ENCODE results near the gene CDC42BPB.

CDC42BPB gene

DNA sequence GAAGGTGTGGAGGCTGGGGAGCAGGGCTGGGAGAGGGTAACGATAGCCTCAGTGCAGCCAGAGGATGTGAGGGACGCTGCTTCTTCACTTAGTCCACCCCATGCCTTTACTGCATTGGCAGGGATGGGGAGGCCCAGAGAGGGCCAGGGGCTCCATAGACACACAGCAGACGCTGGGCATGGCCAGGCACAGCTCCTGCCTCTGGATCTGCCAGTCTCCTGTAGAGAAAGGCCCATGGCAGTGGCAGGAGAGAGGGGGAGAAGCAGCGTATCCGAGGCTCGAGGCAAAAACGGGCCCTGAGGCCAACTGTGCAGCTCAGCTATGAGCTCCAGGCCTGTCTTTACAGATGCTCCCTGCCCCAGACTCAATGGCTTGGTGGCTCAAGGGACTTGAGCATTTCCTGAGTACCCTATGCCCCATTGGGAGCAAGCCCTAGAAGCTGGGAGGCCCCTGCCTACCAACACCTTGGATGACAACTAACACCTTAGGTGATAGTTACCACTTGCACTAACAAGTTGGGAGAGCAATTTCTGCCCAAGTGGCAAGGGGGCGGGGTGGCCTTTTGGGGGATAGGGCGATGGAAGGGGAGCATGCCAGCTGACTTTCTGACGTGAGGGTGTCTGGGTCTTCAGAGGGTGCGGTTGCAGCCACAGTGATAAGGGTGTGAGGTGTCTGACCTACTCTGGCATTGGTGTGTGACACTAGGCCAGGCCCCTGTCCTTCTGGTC is 21.7 kb upstream of the CDC42BPB start:
- TF ChIP-seq, protein P1, sequence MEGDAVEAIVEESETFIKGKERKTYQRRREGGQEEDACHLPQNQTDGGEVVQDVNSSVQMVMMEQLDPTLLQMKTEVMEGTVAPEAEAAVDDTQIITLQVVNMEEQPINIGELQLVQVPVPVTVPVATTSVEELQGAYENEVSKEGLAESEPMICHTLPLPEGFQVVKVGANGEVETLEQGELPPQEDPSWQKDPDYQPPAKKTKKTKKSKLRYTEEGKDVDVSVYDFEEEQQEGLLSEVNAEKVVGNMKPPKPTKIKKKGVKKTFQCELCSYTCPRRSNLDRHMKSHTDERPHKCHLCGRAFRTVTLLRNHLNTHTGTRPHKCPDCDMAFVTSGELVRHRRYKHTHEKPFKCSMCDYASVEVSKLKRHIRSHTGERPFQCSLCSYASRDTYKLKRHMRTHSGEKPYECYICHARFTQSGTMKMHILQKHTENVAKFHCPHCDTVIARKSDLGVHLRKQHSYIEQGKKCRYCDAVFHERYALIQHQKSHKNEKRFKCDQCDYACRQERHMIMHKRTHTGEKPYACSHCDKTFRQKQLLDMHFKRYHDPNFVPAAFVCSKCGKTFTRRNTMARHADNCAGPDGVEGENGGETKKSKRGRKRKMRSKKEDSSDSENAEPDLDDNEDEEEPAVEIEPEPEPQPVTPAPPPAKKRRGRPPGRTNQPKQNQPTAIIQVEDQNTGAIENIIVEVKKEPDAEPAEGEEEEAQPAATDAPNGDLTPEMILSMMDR (IDR thresholded peaks at IDR 0.05; ENCODE audit: borderline replicate concordance, extremely low read depth, low read length, poor library complexity, severe bottlenecking): no peak
- no peak for TF ChIP-seq EZH2 (IDR thresholded peaks at IDR 0.05; ENCODE audit: borderline replicate concordance, low read depth, low read length, severe bottlenecking)
- Histone ChIP-seq H3K79me2 (ENCODE audit: insufficient read depth, low read length) (no peaks in the 10 kb centered on the region), H3K36me3 (ENCODE audit: insufficient read depth, low read length) (no peaks in the 10 kb centered on the region), H3K9ac (ENCODE audit: low read depth, low read length) (no peak overlapping the region; the same call in 1 of the 2 replicates), H3K4me3 (ENCODE audit: low read depth in 1 of 2, low read length in 2 of 2) (no peak overlapping the region), H2AFZ (ENCODE audit: low read depth, low read length) (no peak overlapping the region), H3K4me2 (ENCODE audit: insufficient read depth, low read length) (no peak overlapping the region), H4K20me1 (ENCODE audit: insufficient read depth, low read length) (0 out of 2 replicates have a peak, but pooled peaks cover 3% of the 10 kb centered on the region), H3K27ac (ENCODE audit: low read length) (no peak overlapping the region), H3K27me3 (ENCODE audit: insufficient read depth, low read length, poor library complexity) (peaks cover 9% of the 10 kb centered on the region), H3K9me3 (ENCODE audit: insufficient read depth, low read length, severe bottlenecking) (no peaks in the 10 kb centered on the region), H3K4me1 (ENCODE audit: insufficient read depth, low read length) (peaks cover 11% of the 10 kb centered on the region)
- no peak for ATAC-seq (ENCODE audit: insufficient read depth, low read depth)
- DNase-seq: no peak

GRCh38 chr14:103078420-103078749 is 21.0 kb upstream of the CDC42BPB start:
- H3K27ac ChIP-seq (ENCODE audit: low read length): no peak overlapping the region
- no peak overlapping the region for H3K9ac ChIP-seq (ENCODE audit: low read depth, low read length)

GRCh38 chr14:103074729-103075367 is 17.5 kb upstream of the CDC42BPB start:
- Histone ChIP-seq H2AFZ (ENCODE audit: low read depth, low read length) (no peak overlapping the region), H3K36me3 (ENCODE audit: insufficient read depth, low read length) (no peaks in the 10 kb centered on the region), H3K9ac (ENCODE audit: low read depth, low read length) (no peak overlapping the region), H4K20me1 (ENCODE audit: insufficient read depth, low read length) (peaks cover 3% of the 10 kb centered on the region; the same call in 1 of the 2 replicates), H3K79me2 (ENCODE audit: insufficient read depth, low read length) (no peaks in the 10 kb centered on the region), H3K27me3 (ENCODE audit: insufficient read depth, low read length, poor library complexity) (peaks cover 9% of the 10 kb centered on the region), H3K4me3 (ENCODE audit: low read depth in 1 of 2, low read length in 2 of 2) (no peak overlapping the region), H3K9me3 (ENCODE audit: insufficient read depth, low read length, severe bottlenecking) (no peaks in the 10 kb centered on the region), H3K4me1 (ENCODE audit: insufficient read depth, low read length) (peaks cover 11% of the 10 kb centered on the region), H3K27ac (ENCODE audit: low read length) (no peak overlapping the region), H3K4me2 (ENCODE audit: insufficient read depth, low read length) (peak overlapping the region; percentile 60)
- ATAC-seq (ENCODE audit: insufficient read depth, low read depth) (no peak), DNase-seq (no peak)
- TF ChIP-seq, protein P1 (IDR thresholded peaks at IDR 0.05; ENCODE audit: borderline replicate concordance, extremely low read depth, low read length, poor library complexity, severe bottlenecking): no peak
- no peak for TF ChIP-seq EZH2 (IDR thresholded peaks at IDR 0.05; ENCODE audit: borderline replicate concordance, low read depth, low read length, severe bottlenecking)

More at GRCh38 chr14:103078420-103078749, 21.0 kb upstream of the CDC42BPB start:
- Histone ChIP-seq H3K36me3 (ENCODE audit: insufficient read depth, low read length) (no peaks in the 10 kb centered on the region), H3K9me3 (ENCODE audit: insufficient read depth, low read length, severe bottlenecking) (no peaks in the 10 kb centered on the region), H3K4me3 (ENCODE audit: low read depth in 1 of 2, low read length in 2 of 2) (no peak overlapping the region), H3K4me1 (ENCODE audit: insufficient read depth, low read length) (peaks cover 11% of the 10 kb centered on the region), H3K79me2 (ENCODE audit: insufficient read depth, low read length) (no peaks in the 10 kb centered on the region), H2AFZ (ENCODE audit: low read depth, low read length) (no peak overlapping the region), H4K20me1 (ENCODE audit: insufficient read depth, low read length) (0 out of 2 replicates have a peak, but pooled peaks cover 3% of the 10 kb centered on the region), H3K4me2 (ENCODE audit: insufficient read depth, low read length) (no peak overlapping the region), H3K27me3 (ENCODE audit: insufficient read depth, low read length, poor library complexity) (peaks cover 9% of the 10 kb centered on the region)
- no peak for TF ChIP-seq EZH2 (IDR thresholded peaks at IDR 0.05; ENCODE audit: borderline replicate concordance, low read depth, low read length, severe bottlenecking)
- TF ChIP-seq, protein P1 (IDR thresholded peaks at IDR 0.05; ENCODE audit: borderline replicate concordance, extremely low read depth, low read length, poor library complexity, severe bottlenecking): peak; percentile 75
- peak; percentile 59 for ATAC-seq (ENCODE audit: insufficient read depth, low read depth)
- DNase-seq: peak; percentile 71

Measured in DND-41 (cell line).